ENCODE measurements around the gene HSPG2. TPM values are rescaled to one million over a fixed set of nuclear protein-coding genes. Genes with fewer than 3 reads are reported as not detected.
A peak's percentile ranks its signal among the peaks of the same experiment; 100 is the strongest.

The HSPG2 gene
- total and polyA plus RNA-seq, 2 of the 13 experiments (the other 11 are each of a cell fraction or from before 2014, with no cell fraction given), result 9.1 to 13.1 TPM

- H4K20me1 ChIP-seq (ENCODE audit: insufficient read depth, low read length), result no peaks in the 10 kb centered on the region
- intact Hi-C loops (cut with micrococcal nuclease; ENCODE audit: unreplicated experiment) (no loop called here), in situ Hi-C loops (cut with HindIII; ENCODE audit: extremely low pct_ligation_motif_present, low pct_unique_long_range_greater_than_20kb) (no loop called here)
- ChIA-PET POLR2A (no interaction called here), CTCF (ENCODE audit: low intra/inter-chr PET ratio, low total read pairs) (no interaction called here)
- no peak for DNase-seq (ENCODE audit: low spot score)
- BruUV-seq (replicated peaks), result no TSS peak
- no peak overlapping the region for H3K9ac ChIP-seq (ENCODE audit: insufficient read depth, low read depth, low read length)
- H3K27me3 ChIP-seq (ENCODE audit: control insufficient read depth in 1 of 2, insufficient read depth in 2 of 2, low read length in 2 of 2), result no peaks in the 10 kb centered on the region
- H3K79me2 ChIP-seq (ENCODE audit: insufficient read depth, low read length), result no peaks in the 10 kb centered on the region
- ATAC-seq, result no peak
- 97% methylated on average over 7 of the region's 17 CpGs for WGBS (ENCODE audit: low lambda C conversion rate)
- FAIRE-seq, result no peak
- no peaks in the 10 kb centered on the region for H3K4me1 ChIP-seq (ENCODE audit: insufficient read depth, low read length)
- TF ChIP-seq KLF9 (CRISPR knock-in tag; IDR thresholded peaks at IDR 0.05; ENCODE audit: low read depth) (no peak), TCF12 (IDR thresholded peaks at IDR 0.05) (no peak), TCF12 (CRISPR knock-in tag; IDR thresholded peaks at IDR 0.05) (no peak), ZNF3 (CRISPR knock-in tag; IDR thresholded peaks at IDR 0.05) (0 out of 2 replicates have a peak, but pooled peaks have one; percentile 44), AKNA (CRISPR knock-in tag; IDR thresholded peaks at IDR 0.05; ENCODE audit: borderline replicate concordance) (no peak), ATF2 (CRISPR knock-in tag; IDR thresholded peaks at IDR 0.05) (no peak), ARHGAP35 (CRISPR knock-in tag; IDR thresholded peaks at IDR 0.05; ENCODE audit: borderline replicate concordance) (no peak)
- no peak overlapping the region for H2AFZ ChIP-seq (ENCODE audit: low read length)
- H3K4me2 ChIP-seq (ENCODE audit: low read depth, low read length), result no peak overlapping the region
- no peak overlapping the region for H3K4me3 ChIP-seq (replicated peaks in 1 of 3; ENCODE audit: insufficient read depth in 1 of 3, low read depth in 2 of 3, low read length in 3 of 3)
- no peaks in the 10 kb centered on the region for H3K9me3 ChIP-seq (ENCODE audit: low read length)
- peaks cover 25 to 51% of the 10 kb centered on the region in 2 experiments for H3K36me3 ChIP-seq (replicated peaks in 1 of 2; ENCODE audit: control insufficient read depth in 1 of 2, insufficient read depth in 2 of 2, low read length in 2 of 2)
- H3K27ac ChIP-seq (ENCODE audit: extremely low read length, insufficient read depth, low read length), result no peak overlapping the region
Measured at GRCh38 chr1:21848524-21849174, 88.5 kb downstream of the HSPG2 start.
